Measurements from ENCODE around the gene SNX24. TPM values are rescaled to one million over a fixed set of nuclear protein-coding genes. Genes with fewer than 3 reads are reported as not detected.
A peak's percentile ranks its signal among the peaks of the same experiment; 100 is the strongest.
"Not testable (repeated sequence)": the region's sequence is repeated elsewhere in the genome, so short reads cannot be mapped to it uniquely, and the experiment has no call there.

SNX24 gene, protein sequence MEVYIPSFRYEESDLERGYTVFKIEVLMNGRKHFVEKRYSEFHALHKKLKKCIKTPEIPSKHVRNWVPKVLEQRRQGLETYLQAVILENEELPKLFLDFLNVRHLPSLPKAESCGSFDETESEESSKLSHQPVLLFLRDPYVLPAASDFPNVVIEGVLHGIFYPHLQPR
- total RNA-seq = 19.3 TPM
- long read RNA-seq, transcript SNX24-201 (7 exons, 2,158 nt) = major isoform, 8 of 14 reads
- long read RNA-seq, partial matches to known transcripts = 0 of 14 reads
- long read RNA-seq, other reads (novel, unspliced or antisense) = 3 of 14 reads

DNA sequence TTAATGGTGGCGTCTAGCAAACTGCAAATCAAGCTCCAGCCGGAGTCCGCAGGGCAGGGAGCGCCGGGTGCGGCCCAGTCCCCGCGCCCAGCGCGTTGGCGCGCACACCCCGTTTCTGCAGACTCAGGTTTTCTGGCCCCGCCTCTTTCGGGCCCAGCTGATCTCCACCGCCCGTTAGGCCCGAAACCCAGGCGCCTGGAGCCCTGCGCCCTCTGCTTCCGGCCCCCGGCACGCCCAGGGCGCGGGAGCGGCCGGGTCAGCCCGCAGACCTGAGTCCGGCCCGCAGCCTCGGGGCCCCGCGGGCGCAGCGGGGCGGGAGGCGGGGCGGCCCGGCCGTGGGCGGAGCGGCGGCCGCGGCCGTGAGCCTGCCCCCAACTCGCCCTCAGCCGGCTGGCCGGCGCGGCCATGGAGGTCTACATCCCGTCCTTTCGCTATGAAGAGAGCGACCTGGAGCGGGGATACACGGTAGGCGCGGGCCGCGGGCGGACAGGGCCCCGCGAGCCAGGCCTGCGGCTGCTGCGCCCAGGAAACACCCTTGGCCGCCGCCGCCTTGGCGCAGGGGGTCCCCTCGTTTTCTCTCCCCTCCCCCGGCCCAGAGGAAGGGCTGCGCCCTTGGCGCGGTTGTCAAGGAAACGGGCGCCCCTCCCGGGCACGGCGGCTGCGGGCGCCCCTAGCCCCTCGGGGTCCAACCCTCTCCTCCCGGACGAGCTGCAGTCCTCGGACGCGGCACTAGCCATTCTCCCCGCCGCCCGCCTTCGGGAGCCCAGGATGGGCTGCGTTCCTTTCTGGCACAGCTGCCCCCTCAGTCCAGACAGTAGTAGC, at the start of gene SNX24:
SNX24 (plus strand) TSS at position 385 of the 822 bp plus-strand sequence; CDS start at position 406, 21 bp downstream.
- peak; percentile 95 for ATAC-seq
- intact Hi-C loops (cut with micrococcal nuclease) = no loop called here
- peak; percentile 92 for DNase-seq

DNA sequence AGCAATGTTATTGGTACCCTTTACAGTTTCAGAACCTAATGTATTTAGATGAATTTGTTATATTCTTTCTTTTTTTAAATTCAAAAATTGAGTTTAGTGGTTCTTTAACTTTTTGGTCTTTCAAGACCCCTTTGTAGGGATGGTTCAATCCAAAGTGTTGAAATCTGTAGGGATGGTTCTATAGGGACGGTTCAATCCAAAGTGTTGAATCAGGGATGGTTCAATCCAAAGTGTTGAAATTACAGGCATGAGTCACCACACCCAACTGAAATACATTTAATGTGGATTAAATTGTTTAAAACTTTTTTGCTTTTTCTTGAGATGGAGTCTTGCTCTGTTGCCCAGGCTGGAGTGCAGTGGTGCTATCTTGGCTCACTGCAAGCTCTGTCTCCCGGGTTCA, 39.9 kb upstream of the SNX24 start:
- no peak for DNase-seq
- no peak for ATAC-seq
- intact Hi-C loops (cut with micrococcal nuclease) = no loop called here

DNA sequence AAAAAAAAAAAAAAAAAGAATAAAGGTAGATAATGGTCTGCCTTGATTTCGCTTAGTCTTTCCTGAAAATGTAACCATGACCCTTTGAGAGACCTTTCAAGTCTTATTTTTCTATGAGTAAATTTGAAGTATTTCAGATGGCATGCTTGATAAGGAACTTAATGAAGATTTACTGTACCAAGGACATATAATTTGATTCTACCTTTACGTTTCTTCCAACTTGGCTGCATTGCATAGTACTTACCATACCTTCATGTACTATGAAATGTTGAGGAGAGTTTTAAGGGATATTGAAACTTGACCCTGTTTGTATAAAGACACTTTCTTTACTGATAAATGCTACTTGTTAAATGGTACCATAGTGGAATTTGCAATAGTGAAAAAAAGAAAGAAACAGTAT, 35.0 kb upstream of the SNX24 start:
- intact Hi-C loops (cut with micrococcal nuclease) = no loop called here
- ATAC-seq (no peak), DNase-seq (no peak)

DNA sequence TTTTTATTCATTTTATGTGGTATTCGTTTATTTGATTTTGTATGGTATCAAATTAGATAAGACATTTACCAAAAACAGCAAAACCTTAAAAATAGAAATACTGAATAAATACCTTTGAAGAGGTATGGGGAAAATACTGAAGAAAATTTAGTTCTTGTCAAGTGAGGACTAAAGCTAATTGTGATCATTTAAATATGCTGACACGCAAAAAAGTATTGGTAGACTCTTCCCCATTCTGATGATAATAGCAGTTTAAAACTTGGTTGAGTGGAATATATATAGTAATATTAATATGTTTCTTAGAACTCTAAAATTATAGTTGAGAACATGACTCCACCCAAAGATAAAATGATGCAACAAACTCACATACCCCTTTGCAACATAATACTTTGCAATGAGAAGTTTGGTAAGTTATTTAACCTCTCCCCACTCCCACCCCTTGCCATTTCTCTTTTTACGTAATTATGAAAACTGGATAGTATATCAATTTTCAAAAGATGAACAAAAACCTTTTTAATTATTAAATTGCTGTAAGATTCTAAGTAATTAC, 30.1 kb upstream of the SNX24 start:
- intact Hi-C loops (cut with micrococcal nuclease) = no loop called here
- no peak for ATAC-seq
- no peak for DNase-seq

DNA sequence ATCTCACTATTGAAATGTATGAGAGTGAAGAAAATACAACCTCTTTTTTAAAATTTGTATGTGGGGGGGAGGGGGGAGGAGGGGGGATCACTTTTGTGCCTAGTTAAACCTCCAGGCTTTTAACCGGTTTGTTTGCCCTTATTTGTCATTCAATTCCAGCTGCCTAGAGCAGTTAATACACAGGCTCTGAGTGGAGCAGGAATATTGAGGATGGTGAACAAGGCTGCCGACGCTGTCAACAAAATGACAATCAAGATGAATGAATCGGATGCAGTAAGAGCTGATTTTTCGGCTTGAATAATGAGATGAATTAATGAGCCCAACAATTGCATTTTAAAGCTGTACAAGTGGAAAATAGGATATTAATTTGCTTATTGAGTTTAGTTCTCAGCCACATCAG, 28.7 kb upstream of the SNX24 start:
- ATAC-seq = no peak
- DNase-seq = no peak
- intact Hi-C loops (cut with micrococcal nuclease) = no loop called here

DNA sequence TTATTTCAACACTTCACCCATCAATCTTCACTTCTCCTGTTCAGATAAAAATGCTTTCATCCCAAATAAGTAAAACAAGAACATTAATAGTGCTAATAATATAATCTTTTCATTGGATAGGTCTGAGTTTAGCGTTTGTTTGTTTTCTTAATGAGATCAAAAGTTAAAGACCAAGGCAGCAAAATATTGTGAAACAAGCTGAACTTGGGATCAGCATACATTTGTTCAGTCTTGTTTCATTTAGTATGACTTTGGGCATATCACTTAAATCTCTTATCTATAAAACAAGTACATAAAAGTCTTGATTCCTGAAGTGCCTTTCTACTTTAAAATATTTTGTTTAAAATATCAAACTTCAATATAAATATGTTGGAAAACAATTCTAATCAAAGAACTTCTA, 13.4 kb upstream of the SNX24 start:
- no peak for DNase-seq
- intact Hi-C loops (cut with micrococcal nuclease) = no loop called here
- no peak for ATAC-seq

DNA sequence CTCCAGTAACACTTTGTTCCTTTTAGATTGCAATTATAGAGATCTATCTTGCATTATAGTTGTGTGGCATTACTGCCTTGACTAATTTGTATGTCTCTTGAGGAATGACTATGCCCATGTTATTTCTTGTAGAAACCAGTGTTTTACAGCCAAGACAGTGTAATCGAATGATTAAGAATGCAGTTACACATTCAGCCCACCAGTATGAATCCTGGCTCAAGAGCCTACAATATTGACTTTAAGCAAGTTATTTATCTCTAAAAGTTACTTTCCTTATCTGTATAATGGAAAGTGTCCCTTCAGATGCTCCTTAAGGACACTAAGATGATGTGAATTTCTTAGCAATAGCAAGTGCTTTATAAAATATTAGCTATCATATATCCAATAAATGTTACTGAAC, 9.7 kb upstream of the SNX24 start:
- ATAC-seq (no peak), DNase-seq (no peak)
- intact Hi-C loops (cut with micrococcal nuclease) = no loop called here

DNA sequence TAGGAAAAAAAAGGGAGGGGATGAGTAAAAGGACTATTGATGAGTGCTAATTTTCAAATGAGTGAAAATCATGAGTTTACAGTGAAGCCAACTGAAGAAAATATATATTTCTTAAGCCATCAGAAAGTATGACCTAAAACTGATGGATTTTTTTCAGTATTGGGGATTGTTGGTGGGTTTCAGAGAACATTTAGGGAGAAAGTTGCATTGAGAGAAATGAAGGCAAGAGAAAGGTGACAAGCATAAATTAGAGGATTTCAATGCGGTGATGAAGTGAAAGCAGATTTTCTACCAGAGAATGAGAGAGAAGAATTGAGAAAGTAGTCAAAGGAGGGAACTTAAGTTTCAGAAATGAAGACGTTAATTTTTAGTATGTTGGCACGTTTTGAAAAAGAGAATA, 8.5 kb upstream of the SNX24 start:
- intact Hi-C loops (cut with micrococcal nuclease) = no loop called here
- no peak for ATAC-seq
- no peak for DNase-seq

DNA sequence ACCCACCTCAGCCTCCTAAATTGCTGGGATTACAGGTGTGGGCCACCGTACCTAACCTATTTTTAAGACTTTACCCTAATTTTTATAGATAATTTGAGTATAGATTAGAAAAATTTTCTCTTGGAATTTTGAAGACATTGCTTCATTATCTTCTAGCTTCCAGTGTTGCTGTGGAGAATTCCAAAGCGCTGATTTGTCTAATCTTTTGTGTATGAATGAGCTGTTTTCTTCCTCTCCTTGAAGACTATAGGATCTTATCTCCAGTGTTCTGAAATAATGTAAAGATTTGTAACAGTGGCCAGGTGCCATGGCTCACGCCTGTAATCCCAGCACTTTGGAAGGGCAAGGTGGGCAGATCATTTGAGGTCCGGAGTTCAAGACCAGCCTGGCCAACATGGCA, 5.7 kb upstream of the SNX24 start:
- DNase-seq = no peak
- ATAC-seq = no peak
- intact Hi-C loops (cut with micrococcal nuclease) = no loop called here

DNA sequence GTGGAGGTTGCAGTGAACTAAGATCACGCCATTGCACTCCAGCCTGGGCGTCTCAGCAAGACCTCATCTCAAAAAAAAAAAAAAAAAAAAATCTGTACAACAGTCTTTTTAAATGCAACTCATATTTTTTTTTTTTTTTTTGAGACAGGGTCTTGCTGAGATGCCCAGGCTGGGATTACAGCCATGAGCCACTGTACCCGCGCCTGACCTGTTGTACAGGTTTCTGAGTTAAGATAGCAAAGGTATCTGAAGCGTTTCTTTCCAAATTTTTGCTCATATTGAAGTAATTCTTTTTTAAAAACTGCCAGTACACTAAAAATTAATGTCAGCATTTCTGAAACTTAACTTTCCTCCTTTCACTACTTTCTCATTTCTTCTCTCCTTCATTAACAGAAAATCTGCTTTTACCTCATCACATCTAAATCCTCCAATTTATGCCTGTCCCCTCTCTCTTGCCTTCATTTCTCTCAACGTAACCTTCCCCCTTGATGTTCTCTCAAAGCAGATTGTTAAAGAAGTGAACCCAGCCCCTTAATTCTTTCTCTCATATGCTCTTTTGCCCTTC, 3.3 kb upstream of the SNX24 start:
- intact Hi-C loops (cut with micrococcal nuclease) = no loop called here
- DNase-seq (no peak), ATAC-seq (no peak)

DNA sequence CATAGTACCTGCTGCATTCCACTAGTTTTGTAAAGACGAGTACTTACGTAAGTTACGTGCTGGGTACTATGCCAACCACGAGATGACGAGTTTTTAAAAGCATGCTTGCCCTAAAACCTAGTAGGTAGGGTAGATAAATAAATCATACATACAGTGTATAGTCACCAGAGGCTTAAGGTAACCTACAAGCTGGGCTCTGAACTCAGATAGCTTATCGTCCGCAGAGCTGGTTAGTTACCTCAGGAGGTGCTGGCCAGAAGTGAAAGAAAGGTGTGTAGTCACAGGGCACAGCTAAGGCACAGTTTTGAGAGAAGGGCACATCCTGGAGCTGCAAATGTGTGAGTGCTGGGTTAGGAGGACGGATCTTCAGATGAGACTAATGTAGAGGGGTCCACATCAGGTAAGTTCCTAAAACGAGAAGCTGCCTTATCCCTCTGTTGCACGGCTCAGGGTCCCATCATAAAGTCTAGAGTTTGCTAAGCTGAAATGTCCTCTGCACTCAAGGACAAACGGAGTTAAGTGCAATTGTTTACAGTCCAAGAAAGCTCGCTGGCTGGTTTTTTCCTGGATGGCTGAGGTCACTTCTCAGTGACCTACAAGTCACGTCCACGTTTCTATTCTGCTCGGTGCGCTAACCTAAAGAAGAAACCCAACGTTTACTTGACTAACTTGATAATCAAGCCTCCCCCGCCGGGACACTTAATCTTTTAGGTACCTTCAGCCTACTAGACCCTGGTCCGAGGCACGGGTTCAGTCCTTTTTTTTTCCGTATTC, 1.1 kb upstream of the SNX24 start:
- intact Hi-C loops (cut with micrococcal nuclease) = no loop called here
- ATAC-seq (peak; percentile 11), DNase-seq (no peak)

DNA sequence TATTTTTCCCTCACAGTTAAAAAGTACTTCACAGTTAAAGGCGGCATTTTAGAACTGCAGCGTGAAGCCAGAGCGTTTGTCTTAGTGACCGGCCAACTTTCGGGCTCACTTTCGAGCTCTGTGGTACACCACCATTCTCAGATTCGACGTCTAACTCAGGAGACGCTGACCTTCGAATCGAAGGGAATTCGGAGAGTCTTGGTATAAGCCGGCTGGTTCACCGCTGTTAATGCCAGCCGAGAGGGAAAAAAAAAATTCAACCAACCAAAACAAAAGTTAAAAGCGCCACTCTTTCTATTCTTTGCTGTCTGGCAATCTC, 544 bp upstream of the SNX24 start:
- DNase-seq = no peak
- intact Hi-C loops (cut with micrococcal nuclease) = no loop called here
- ATAC-seq = peak; percentile 16

DNA sequence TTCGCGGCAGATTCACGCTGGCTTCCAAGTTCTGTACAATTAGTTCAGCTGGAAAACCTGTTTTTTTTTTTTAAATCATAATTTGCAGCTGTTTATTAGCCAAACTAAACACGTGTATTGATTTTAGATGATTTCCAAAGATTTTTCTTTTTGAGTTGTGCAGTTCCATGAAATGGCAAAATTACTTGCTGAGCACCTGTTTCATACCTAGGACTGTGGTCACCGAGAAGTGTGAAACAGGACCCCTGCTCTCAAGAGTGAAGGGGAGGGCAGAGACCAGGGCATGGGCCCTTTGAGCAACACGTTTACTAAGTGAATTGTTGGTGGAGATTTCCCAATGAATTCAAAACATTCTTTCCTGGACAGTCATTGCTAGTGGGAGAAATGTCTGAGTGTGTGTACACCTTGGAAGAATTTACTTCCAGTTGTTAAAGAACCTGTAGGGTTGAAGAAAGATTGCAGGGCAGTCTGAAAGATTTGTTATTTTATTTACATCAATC, 688 bp downstream of the SNX24 start:
- ATAC-seq (no peak), DNase-seq (no peak)
- intact Hi-C loops (cut with micrococcal nuclease) = no loop called here

DNA sequence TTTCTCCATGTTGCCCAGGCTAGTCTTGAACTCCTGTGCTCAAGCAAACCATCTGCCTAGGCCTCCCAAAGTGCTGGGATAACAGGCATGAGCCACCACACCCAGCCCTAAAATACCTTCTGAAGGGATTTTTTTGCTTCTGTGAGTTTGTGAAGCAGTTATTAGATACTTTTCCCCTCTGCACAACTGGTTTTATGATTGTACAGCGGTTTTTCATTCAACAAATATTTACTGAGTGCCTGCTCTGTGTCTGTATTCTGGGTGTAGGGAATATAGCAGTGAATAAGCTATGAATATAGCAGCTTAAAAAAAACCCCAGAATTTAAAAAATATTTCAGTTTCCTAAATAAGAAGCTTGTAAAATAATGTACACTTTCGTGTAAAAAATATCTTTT, 2.3 kb downstream of the SNX24 start:
- ATAC-seq = no peak
- intact Hi-C loops (cut with micrococcal nuclease) = no loop called here
- no peak for DNase-seq

DNA sequence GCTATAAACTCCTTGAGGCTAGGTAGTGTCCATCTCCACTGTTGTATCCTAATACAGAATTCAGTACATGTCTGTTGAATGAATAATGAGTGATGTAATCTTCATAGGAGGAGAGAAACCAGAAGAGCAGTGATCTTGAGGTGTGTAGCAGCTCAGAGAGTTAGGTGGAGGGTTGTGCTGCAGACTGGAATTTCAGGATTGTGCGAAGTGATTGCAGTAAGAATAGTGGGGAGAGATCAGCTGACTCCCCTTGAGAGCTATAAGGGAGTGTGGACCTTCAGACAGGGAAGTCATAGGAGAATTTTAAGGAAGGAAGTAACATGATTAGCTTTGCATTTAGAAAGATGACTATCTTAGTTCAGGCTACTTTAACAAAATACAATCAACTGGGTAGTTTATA, 4.4 kb downstream of the SNX24 start:
- ATAC-seq = no peak
- intact Hi-C loops (cut with micrococcal nuclease) = no loop called here
- DNase-seq = no peak

DNA sequence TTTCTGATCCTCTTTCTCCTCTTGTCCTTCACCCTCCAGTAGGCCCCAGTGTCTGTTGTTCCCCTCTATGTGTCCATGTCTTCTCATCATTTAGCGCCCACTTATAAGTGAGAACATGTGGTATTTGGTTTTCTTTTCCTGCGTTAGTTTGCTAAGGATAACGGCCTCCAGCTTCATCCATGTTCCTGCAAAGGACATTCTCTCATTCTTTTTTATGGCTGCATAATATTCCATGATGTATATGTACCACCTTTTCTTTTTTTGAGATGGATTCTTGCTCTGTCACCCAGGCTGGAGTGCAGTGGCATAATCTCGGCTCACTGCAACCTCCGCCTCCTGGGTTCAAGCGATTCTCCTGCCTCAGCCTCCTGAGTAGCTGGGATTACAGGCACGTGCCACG, 12.1 kb downstream of the SNX24 start:
- ATAC-seq; DNase-seq; intact Hi-C loops (cut with micrococcal nuclease): not testable (repeated sequence)

DNA sequence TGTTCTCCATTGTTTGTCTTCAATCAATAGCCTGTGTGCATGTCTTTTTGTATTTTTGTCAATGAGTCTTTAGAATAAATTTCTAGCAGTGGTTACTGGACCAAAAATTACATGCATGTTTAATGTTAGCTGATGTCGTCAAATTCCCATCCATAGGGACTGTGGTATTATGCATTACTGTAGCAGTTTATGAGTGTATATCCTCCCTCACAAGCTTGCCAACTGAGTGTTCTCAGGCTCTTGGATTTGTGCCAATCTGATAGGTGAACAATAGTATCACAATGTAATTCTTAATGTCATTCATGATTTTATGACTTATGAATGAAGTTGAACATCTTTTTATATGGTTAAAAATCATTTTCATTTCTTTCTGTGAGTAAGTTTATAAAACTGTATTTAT, 13.0 kb downstream of the SNX24 start:
- ATAC-seq (no peak), DNase-seq (no peak)
- intact Hi-C loops (cut with micrococcal nuclease) = no loop called here

DNA sequence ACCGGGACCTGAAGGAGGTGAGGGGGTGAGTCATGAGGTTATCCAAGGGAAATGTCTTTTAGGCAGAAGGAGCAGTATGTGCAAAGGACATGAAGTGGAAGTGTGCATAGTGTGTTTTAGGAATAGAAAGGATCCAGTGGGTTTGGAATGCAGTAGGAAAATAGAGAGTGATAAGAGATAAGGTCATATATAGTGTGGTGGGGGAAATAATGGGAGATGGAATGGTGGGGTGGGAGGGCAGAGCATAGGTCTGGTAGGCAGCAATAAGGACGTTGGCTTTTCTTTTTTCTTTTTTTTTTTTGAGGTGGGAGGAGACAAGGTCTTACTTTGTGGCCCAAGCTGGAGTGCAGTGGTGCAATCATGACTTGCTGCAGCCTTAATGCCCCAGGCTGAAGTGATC, 17.8 kb downstream of the SNX24 start:
- intact Hi-C loops (cut with micrococcal nuclease) = no loop called here
- DNase-seq = no peak
- ATAC-seq = no peak

DNA sequence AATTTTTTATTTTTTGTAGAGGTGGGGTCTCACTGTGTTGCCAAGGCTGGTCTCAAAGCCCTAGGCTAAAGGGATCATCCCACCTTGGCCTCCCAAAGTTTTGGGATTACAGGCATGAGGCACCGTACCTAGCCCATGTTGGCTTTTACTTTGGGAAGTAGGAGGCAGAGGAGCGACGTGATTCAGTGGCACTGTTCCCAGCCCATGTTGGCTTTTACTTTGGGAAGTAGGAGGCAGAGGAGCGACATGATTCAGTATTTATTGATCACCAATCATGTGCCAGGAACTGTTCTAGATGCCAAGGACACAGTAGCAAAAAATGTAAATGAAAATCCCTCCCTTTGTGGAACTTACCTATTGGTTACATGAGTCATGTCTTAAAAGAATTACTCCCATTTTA, 18.3 kb downstream of the SNX24 start:
- DNase-seq (no peak), ATAC-seq (no peak)
- intact Hi-C loops (cut with micrococcal nuclease) = no loop called here

DNA sequence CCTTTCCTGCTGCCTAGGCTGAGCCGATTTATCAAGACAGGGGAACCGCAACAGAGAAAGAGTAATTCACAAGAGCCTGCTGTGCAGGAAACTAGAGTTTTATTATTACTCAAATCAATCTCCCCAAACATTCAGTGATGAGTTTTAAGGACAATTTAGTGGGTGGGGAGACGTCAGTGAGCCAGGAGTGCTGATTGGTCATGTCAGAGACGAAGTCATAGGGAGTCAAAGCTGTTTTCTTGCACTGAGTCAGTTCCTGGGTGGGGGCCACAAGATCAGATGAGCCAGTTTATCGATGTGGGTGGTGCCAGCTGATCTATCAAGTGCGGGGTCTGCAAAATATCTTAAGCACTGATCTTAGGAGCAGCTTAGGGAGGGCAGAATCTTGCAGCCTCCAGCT, 19.0 kb downstream of the SNX24 start:
- DNase-seq (no peak), ATAC-seq (no peak)
- intact Hi-C loops (cut with micrococcal nuclease) = no loop called here

Data from left ventricle myocardium superior (tissue), 1 donor.